Measurements from ENCODE around the gene OR5I1.

DNA sequence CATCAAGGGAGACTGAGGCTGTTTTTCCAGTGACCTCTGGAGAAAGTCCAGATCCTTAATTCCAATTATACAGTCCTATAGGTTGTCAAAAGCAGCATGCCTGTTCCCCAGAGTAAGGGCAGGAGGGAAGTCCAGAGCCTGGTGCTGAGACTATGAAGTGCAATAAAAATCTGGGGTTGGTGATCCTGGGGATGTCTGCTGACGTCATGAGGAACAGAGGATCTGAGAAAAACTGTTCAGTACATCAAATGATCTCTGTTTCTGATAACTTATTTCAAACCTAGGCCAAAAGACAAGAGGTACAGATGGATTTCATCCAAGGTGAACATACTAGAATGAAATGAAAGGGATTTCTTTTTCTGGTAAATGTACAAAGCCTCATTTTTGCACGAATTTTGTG is 33.9 kb downstream of the OR5I1 start:
- no peak for TF ChIP-seq CTCF (conservative IDR thresholded peaks at IDR 0.05; ENCODE audit: low read depth, low read length)
- no peak for TF ChIP-seq POLR2A (IDR thresholded peaks at IDR 0.05; ENCODE audit: low read depth, low read length)
- no peak for TF ChIP-seq SMC3 (IDR thresholded peaks at IDR 0.05; ENCODE audit: low read depth, low read length)
- TF ChIP-seq RFX5 (IDR thresholded peaks at IDR 0.05; ENCODE audit: low read depth, low read length) = no peak
- TF ChIP-seq MXI1 (IDR thresholded peaks at IDR 0.05; ENCODE audit: borderline replicate concordance, low read depth, low read length) = no peak
- no peak for TF ChIP-seq RCOR1 (IDR thresholded peaks at IDR 0.05; ENCODE audit: insufficient replicate concordance, low read length)
- TF ChIP-seq RAD21 (IDR thresholded peaks at IDR 0.05; ENCODE audit: low read length) = no peak
- no peak for TF ChIP-seq CEBPB (IDR thresholded peaks at IDR 0.05; ENCODE audit: low read depth, low read length)
- no peak for TF ChIP-seq CHD1 (IDR thresholded peaks at IDR 0.05; ENCODE audit: low read depth, low read length)
- no peak for TF ChIP-seq NFE2L2 (IDR thresholded peaks at IDR 0.05; ENCODE audit: low read depth, low read length)
- TF ChIP-seq ELK1 (IDR thresholded peaks at IDR 0.05; ENCODE audit: borderline replicate concordance, low read depth, low read length) = no peak
- TF ChIP-seq MAZ (IDR thresholded peaks at IDR 0.05; ENCODE audit: borderline replicate concordance, low read depth, low read length) = no peak
- TF ChIP-seq, protein P1, sequence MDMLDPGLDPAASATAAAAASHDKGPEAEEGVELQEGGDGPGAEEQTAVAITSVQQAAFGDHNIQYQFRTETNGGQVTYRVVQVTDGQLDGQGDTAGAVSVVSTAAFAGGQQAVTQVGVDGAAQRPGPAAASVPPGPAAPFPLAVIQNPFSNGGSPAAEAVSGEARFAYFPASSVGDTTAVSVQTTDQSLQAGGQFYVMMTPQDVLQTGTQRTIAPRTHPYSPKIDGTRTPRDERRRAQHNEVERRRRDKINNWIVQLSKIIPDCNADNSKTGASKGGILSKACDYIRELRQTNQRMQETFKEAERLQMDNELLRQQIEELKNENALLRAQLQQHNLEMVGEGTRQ (IDR thresholded peaks at IDR 0.05; ENCODE audit: low read depth, low read length) = no peak
- TF ChIP-seq BHLHE40 (IDR thresholded peaks at IDR 0.05; ENCODE audit: low read depth, low read length) = no peak
